Kidney tubule cell (primary cell): ENCODE data around the gene INHBC.

Experiments
- DNase-seq: peaks from one replicate; pipeline ENCODE4 v3.0.0-alpha.2; 2018; ENCODE audit warnings: low spot score

The INHBC gene

GRCh38 chr12:57469296-57470164, 34.9 kb downstream of the INHBC start:
- DNase-seq = no peak

- DNase-seq = no peak
These were observed 35.8 kb downstream of the INHBC start for GRCh38 chr12:57470286-57470969.

GRCh38 chr12:57470970-57471656, 36.5 kb downstream of the INHBC start:
- no peak for DNase-seq

- DNase-seq = no peak
These were observed 37.1 kb downstream of the INHBC start for GRCh38 chr12:57471661-57472060.

GRCh38 chr12:57472391-57472790, 37.8 kb downstream of the INHBC start:
- DNase-seq = no peak

GRCh38 chr12:57473392-57473791, 38.8 kb downstream of the INHBC start:
- no peak for DNase-seq

GRCh38 chr12:57473886-57474285, 39.3 kb downstream of the INHBC start:
- DNase-seq = no peak

GRCh38 chr12:57474430-57474829, 39.8 kb downstream of the INHBC start:
- DNase-seq = no peak

GRCh38 chr12:57474862-57475261, 40.3 kb downstream of the INHBC start:
- DNase-seq = no peak

- no peak for DNase-seq
These were observed 40.9 kb downstream of the INHBC start for GRCh38 chr12:57475271-57476161.

- DNase-seq = no peak
These were observed 41.8 kb downstream of the INHBC start for GRCh38 chr12:57476162-57476992.

GRCh38 chr12:57476993-57477709, 42.6 kb downstream of the INHBC start:
- DNase-seq = no peak

- DNase-seq = peak; percentile 46
These were observed 43.4 kb downstream of the INHBC start for GRCh38 chr12:57477710-57478681.

GRCh38 chr12:57479043-57479375, 44.4 kb downstream of the INHBC start:
- DNase-seq = no peak

GRCh38 chr12:57479376-57480115, 45.0 kb downstream of the INHBC start, which contains the start of gene ARHGAP9:
TSS of gene ARHGAP9 (minus strand) at chr12:57479866. CDS start at chr12:57479406, 460 bp downstream.
- DNase-seq = no peak

- DNase-seq = no peak
These were observed 47.1 kb downstream of the INHBC start for GRCh38 chr12:57481671-57482070.

- DNase-seq = peak; percentile 86
These were observed 48.9 kb downstream of the INHBC start for GRCh38 chr12:57483466-57483865.

GRCh38 chr12:57485695-57486094, 51.1 kb downstream of the INHBC start:
- no peak for DNase-seq
